ENCODE measurements around the gene MRPS31.

DNA sequence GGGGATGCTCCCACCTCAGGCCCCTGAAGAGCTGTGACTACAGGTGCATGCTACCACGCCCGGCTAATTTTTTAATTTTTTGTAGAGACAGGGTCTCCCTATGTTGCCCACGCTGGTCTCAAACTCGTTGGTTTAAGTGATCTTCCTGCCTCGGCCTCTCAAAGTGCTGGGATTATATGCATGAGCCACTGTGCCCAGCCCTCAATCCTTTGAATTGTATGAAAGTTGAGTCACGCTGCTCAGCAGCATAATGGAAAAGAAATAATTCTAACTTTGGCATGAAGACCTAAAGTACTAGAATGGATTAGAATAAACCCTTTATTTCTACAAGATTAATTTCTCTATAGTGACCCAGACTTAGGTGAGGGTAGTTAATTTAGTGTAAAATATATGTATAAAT lies 42.4 kb downstream of the MRPS31 start:
- TF ChIP-seq, protein P1, sequence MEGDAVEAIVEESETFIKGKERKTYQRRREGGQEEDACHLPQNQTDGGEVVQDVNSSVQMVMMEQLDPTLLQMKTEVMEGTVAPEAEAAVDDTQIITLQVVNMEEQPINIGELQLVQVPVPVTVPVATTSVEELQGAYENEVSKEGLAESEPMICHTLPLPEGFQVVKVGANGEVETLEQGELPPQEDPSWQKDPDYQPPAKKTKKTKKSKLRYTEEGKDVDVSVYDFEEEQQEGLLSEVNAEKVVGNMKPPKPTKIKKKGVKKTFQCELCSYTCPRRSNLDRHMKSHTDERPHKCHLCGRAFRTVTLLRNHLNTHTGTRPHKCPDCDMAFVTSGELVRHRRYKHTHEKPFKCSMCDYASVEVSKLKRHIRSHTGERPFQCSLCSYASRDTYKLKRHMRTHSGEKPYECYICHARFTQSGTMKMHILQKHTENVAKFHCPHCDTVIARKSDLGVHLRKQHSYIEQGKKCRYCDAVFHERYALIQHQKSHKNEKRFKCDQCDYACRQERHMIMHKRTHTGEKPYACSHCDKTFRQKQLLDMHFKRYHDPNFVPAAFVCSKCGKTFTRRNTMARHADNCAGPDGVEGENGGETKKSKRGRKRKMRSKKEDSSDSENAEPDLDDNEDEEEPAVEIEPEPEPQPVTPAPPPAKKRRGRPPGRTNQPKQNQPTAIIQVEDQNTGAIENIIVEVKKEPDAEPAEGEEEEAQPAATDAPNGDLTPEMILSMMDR (IDR thresholded peaks at IDR 0.05), result no peak
- TF ChIP-seq POLR2A (IDR thresholded peaks at IDR 0.05) (no peak), EP300 (IDR thresholded peaks at IDR 0.05) (no peak)

All from tibial nerve (tissue), 4 donors.